Cerebellar nuclear complex (tissue), 1 donor: Measurements from ENCODE around the gene ZMYND15.
"Not testable (repeated sequence)": the region's sequence is repeated elsewhere in the genome, so short reads cannot be mapped to it uniquely, and the experiment has no call there.

Experiments used
- DNase-seq, 2 experiments: peaks; one replicate each; lab custom pipeline; 2025; lab: John Stamatoyannopoulos, UW

ZMYND15 gene, protein sequence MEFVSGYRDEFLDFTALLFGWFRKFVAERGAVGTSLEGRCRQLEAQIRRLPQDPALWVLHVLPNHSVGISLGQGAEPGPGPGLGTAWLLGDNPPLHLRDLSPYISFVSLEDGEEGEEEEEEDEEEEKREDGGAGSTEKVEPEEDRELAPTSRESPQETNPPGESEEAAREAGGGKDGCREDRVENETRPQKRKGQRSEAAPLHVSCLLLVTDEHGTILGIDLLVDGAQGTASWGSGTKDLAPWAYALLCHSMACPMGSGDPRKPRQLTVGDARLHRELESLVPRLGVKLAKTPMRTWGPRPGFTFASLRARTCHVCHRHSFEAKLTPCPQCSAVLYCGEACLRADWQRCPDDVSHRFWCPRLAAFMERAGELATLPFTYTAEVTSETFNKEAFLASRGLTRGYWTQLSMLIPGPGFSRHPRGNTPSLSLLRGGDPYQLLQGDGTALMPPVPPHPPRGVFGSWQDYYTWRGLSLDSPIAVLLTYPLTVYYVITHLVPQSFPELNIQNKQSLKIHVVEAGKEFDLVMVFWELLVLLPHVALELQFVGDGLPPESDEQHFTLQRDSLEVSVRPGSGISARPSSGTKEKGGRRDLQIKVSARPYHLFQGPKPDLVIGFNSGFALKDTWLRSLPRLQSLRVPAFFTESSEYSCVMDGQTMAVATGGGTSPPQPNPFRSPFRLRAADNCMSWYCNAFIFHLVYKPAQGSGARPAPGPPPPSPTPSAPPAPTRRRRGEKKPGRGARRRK

DNA sequence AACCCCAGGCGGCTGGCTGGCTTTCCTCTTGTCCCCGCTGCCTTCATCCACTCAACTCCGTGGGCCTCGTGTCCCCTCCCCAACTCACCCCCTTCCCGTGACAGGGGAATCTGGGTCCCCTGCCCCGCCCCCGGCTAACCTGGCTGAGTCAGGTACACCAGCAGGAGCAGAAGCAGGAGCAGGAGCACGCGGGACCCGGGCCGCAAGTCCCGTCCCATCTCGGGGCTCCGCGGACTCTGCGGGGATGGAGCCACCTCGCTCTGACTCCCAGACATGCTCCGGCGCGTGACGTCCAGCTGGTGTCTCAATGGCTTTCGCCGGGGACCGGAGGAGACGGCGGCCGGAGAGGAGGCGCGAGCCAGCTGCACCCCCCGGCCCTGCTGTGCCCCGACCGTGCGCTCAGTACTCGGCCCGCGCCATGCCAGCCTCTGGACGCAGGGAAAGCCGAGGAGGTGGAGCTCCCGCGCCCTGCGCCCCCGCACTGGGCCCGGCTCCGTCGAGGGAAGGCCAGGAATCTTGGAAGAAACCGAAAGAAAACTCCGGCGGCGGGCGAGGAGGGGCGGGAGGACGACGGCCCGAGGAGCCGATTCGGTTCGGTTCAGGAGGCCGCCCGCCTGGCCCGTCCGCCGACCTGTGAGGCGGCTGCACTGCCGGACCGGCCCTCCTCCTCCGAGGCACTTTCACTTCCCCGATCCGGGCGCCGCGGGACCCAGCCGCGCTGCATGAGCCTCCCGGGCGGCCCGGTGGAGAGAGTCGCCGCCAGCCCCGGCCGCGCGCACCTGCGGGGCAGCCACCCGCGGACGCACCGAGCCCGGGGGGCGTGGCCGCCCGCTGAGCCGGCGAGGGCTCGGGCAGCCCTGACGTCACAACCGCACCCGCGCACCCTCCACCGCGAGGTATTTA lies at the start of gene ZMYND15, which contains the start of gene CXCL16:
TSS of gene ZMYND15 (plus strand) at position 712 of the 903 bp plus-strand sequence. CDS start 716 bp downstream, outside the sequence.
TSS of gene CXCL16 (minus strand) at position 807 of the 903 bp plus-strand sequence. CDS start at position 218, 589 bp downstream.
- DNase-seq = no peak

- DNase-seq = not testable (repeated sequence)
Measured at GRCh38 chr17:4689872-4690271, 49.8 kb upstream of the ZMYND15 start.

DNA sequence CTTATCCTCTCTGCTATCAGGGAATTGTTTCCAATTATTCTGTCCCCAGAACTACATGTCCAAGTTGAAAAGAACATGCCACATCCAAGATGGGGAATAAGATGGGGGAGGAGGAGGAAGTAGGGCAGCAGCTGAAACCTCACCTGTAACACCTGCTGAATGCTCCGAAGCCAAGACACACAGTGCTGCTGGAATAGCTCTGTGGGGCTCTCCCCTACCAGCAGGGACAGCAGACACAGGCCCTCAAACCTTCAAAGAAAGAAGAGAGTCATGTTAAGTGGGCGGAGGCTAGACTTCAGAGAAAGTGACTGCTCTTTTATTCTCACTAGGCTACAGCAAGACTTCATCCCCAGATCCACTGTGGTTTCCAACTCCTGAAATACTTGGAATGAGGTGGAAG lies 48.9 kb upstream of the ZMYND15 start:
- no peak for DNase-seq

GRCh38 chr17:4691686-4692085 lies 47.9 kb upstream of the ZMYND15 start:
- no peak for DNase-seq

GRCh38 chr17:4693416-4693815 lies 46.2 kb upstream of the ZMYND15 start:
- no peak for DNase-seq

DNA sequence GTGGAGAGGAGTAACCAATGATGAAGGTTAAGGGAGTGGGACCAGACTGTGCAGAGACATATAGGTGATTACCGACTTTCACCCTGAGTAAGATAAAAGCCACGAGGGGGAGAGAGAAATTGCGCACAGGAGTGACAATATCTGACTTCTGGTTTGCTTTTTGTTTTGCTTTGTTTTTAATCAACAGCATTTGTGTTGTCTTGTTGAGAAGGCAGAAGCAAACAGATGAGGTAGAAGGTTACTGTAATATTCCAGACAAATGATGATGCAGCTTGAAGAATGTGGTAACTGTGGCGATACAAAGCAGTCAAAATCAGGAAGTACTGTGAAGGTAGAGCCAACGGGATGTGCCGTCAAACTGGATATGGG lies 43.2 kb upstream of the ZMYND15 start:
- no peak for DNase-seq

DNA sequence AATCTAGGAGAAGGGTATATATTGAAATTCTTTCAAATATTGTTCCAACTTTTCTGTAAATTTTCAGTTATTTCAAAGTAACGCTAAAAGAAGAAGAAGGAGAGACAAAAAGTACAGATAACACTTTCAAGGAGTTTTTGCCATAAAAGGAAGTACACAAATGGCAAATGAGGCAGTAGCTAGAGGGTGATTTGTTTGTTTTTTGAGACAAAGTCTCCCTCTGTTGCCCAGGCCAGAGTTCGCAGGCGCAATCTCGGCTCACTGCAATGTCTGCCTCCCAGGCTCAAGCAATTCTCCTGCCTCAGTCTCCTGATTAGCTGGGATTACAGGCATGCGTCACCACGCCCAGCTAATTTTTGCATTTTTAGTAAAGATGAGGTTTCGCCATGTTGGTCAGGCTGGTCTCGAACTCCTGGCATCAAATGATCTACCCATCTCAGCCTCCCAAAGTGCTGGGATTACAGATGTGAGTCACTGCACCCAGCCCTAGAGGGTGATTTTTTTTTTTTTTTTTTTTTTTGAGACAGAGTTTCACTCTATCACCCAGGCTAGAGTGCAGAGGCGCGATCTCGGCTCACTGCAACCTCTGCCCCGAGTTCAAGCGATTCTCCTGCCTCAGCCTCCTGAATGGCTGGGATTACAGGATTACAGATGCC lies 40.1 kb upstream of the ZMYND15 start:
- not testable (repeated sequence) for DNase-seq

GRCh38 chr17:4701116-4701515 lies 38.5 kb upstream of the ZMYND15 start:
- no peak for DNase-seq

- no peak for DNase-seq
Measured at GRCh38 chr17:4703330-4703691, 36.3 kb upstream of the ZMYND15 start.

GRCh38 chr17:4704574-4704907 lies 35.1 kb upstream of the ZMYND15 start:
- not testable (repeated sequence) for DNase-seq

DNA sequence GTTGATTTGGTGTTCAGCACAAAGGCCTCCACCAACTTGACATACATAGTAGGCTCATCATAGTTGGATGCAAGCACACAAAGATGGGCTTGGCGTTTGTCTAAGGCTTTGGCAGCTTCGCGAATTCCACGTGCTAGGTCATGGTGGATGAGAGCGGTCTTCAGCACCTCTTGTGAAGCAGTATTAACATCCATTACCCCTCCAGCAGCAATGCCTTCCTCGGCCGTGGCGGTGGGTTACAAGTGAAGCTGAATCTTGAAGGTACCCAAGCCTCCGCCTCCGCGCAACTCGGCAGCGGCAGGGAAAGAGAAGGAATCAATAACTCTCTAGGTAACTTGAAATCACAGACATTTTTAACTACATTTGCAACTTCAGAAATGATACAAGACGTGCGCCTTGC lies 34.6 kb upstream of the ZMYND15 start:
- no peak for DNase-seq

- no peak for DNase-seq
Measured at GRCh38 chr17:4706121-4706520, 33.5 kb upstream of the ZMYND15 start.

DNA sequence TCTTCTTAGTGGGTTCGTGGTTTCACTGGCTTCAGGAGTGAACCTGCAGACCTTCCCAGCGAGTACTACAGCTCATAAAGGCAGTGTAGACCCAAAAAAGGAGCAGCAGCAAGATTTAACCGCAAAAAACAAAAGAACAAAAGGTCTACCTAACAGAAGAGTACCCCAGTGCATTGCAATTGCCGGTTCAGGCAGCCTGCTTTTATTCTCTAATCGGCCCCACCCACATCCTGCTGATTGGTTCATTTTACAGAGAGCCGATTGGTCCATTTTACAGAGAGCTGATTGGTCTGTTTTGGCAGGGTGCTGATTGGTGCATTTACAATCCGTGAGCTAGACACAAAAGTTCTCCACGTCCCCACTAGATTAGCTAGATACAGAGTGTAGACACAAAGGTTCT lies 31.2 kb upstream of the ZMYND15 start:
- no peak for DNase-seq

DNA sequence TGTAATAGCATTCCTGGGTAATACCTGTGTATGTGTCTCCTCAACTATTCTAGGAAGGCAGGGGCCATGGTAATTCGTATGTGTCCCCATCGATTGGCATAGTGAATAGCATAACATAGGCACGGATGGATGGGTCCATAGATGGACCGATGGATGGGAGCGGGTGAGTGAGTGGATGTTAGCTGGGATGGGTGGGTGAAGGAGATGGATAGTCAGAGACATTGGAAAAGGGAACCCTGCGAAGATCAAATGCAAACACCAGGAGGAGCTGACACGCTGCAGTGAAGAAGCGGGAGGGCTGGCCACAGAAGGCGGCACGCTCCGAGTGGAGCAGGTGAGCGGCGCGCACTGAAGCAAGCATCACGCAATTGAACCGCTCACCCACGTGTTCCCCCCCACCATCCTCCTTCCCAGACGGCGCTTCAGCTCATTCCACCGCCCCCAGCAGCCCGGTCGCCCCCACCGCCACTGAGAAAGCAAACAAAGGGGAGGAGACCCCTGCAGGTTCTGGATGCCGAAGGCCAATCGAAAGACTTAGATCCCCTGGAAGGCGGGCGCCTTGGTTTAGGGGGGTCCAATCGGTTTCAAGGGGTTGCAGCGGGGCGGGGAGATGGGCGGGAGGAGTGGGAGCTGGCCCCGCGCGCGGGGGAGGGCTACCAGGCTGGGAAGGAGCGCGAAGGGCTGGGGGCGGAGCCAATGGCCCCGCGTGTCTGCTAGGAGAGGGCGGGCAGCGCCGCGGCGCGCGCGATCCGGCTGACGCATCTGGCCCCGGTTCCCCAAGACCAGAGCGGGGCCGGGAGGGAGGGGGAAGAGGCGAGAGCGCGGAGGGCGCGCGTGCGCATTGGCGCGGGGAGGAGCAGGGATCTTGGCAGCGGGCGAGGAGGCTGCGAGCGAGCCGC lies 29.6 kb upstream of the ZMYND15 start, which contains the start of gene ARRB2:
TSS of gene ARRB2 (plus strand) at position 839 of the 899 bp plus-strand sequence. CDS start 90 bp downstream, outside the sequence.
- DNase-seq = peak; percentile 98 to 100

GRCh38 chr17:4710693-4711634 lies 28.7 kb upstream of the ZMYND15 start:
- no peak for DNase-seq

GRCh38 chr17:4711661-4712181 lies 27.9 kb upstream of the ZMYND15 start:
- DNase-seq = no peak

DNA sequence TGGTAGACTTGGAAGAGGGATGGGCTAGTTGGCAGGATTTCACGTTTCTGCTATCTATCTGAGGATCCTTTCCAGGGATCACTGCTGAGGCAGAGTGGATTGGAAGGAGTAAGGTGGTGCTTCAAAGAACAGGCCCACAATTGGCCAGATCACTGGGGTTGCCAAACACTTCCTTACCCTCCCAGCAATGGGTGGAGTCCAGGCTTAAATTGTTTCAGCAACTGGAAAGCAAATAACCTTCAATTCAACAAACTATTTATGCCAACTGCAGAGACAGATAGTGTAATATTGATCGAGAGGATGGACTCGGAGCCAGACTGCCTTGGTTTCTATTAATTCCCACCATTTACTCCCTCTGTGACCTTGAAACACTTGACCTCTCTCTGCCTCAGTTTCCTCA lies 27.1 kb upstream of the ZMYND15 start:
- DNase-seq = no peak

- DNase-seq = not testable (repeated sequence)
Measured at GRCh38 chr17:4714340-4715062, 25.1 kb upstream of the ZMYND15 start.
